Measurements from ENCODE around the gene REC8.
A peak's percentile ranks its signal among the peaks of the same experiment; 100 is the strongest.

Gene REC8

DNA sequence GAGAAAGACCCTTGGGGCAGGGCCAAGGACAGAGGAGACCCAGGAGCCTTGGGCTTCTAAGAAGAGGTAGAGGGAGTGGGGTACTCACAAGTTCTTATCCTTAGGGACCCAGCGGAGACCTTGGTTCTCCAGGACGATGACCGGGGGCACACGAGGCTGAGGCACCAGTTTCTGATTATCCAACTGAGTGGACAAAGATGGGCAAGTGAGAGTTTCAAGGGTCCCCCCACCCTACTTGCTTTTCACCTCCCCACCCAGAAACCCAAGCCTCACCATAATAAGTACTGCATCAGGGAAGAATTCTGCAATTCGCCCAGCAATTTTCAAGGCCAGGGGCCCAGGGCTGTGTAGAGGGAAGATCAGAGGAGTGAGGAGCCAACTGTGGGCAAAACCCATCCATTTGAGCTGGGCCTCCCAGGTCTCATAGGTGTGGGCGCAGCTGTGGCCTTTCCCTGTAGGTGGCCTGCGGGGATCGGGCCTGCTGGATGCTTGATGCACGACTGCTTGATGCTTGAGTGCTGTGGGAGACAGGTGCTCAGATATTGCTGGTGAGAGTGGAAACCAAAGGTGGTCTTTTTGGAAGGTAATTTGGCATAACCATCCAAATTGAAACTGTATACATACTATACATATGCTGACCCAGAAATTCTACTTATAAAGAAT, 32.5 kb upstream of the REC8 start:
- DNase-seq: no peak

DNA sequence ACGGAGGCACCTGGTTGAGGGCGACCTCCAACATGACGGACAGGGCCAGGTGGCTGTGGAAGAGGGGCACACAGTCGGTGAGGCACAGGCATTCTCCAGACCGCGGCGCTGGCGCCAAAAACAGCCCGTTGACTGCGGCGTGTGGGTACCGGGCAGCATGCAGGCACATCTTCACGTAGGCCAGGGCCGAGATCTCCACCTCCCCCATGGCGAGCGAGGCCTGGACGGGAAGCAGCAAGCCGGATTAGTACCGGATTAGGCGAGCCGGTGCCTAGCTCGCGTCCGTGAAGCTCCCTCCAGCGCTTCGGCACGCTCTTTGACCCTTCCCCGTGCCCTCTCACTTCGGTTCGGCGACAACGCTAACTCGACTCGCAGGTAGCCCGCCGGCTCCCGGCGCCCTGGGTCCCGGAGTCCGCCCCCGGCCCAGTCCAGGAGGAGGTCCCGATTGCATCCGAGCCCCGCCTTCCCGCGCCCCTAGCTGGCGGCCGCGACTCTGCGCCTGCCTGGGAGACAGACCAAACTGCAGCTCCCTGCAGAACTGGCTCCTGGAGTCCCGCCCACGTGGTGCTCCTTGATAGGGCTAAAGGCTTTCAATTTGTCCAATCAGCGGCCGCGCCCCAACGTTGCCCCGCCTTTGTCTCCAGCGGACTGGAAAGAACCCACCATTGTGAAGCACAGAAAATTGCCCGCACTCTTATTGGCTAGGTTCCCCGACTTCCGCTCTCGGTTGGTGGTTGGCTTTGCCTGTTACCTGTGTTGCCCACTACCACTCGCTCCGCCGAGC, 30.6 kb upstream of the REC8 start, which contains the start of gene EMC9:
Gene EMC9, minus strand, starts transcription at position 495 of the 784 bp plus-strand sequence. Its CDS starts 287 bp downstream, at position 208.
- peak; percentile 99 for DNase-seq

DNA sequence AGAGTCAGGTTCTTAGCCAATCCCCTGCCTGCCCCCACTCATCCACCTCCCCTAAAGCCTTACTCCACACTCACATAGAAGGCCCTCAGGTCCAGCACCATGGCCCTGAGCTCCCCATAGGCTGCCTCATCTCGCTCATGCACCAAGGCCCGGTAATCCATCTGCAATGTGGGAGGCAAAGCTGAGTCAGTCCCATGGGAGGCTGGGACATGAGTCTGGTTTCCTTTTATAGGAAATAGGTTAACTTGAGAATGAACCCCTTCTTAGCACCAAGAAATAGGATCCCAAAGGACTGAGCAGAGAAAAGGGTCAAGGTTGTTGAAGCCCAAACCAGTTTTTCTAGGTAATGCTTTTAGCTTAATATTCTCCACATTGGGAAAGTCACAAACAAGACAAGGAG, 28.4 kb upstream of the REC8 start:
- no peak for DNase-seq

DNA sequence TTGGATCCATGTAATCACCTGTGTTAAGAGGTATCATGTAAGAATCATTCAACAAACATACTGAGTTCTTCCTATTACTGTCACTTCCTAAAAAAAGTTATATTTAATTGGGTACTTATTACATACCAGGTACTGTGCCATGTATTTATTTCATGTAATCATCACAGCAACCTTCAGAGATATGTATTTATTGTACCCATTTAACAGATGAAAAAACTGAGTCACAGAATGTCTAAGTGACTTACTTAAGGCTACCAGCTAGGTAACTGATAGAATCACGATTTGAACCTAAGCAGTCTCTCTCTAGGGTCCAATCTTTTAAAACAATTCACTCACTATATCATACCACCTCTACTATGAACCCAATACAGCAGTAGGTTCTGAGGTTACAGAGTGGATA, 27.4 kb upstream of the REC8 start:
- no peak for DNase-seq

DNA sequence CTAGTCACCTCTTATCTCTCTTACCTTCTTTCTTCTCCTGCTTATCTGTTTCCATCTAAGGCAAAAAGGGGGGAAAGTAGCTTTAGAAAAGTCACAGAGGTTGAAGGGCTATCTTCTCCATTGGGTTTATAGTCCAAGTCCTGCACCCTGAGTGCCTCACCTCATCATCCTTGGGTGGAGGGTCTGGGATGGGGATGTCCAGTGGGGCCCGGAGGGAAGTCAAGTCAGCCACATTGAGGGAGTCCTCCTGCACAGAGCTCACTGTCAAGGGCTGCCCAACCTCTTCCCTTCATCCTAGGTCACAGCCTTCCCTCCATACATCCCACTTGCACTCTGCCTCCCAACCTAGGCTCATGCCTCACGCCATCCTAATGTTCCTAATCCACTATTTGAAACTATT, 26.7 kb upstream of the REC8 start:
- no peak for DNase-seq

DNA sequence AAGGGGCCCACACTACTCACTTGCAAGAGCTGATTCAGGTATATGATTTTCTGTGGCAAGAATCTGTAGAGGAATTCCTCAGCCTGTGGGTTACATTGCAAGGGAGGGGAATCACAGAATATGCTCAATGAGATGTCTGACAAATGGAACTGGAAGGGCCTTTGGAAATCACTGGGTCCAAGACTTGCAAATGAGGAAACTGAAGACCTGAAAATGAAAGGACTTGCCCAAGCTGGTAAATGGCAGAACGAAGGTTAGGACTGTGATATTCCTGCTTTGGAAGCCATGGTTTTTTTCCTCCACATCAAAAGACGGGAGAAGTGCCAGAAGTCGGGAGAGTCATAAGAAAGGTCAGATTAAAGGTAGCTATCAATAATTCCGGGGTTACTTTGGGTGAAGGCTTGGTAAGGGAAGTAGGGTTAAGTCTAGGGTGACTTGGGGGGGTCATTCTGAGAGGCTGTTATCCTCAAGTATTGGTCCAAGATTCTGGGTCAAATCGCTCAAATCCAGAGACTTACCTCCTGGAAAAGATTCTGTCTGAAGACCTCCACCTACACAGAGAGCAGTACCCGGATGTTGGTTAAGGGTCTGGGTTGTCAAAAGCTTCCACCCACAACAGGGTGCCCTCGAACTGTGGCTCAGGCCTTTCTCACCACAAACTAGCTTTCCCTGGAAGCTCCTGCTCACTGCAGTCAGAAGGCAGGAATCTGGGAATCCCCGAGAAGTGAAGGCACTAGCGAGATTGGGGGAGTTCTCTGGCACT, 26.0 kb upstream of the REC8 start:
- DNase-seq: no peak

DNA sequence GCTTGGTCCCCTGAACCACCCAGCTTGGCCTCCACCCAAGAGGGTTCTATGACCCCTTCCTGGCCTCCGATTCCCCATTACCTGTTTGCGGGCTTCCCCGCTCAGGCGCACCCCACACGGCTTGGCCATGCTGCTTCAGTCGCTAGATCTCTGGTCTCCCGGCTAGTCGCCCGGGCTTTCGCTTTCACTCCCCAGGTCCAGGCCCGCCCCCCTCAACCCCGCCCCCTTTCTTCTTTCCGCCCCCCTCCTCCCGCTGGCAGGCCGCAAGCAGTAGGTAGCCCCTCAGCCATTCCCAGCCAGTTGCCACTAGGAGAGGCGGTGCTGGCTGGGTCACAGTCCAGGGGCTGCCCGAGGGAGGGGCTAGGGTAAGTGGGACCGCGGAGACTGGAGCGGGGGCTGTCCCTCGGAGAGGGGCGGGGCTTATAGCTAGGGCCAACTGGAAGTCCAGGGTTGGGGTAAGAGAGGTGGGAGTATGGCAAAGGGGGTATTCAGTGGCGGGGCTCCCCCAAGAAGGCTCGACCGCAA, 25.4 kb upstream of the REC8 start, which contains the start of gene PSME2:
Gene PSME2, minus strand, starts transcription at position 158 of the 525 bp plus-strand sequence. Its CDS starts 29 bp downstream, at position 129.
- peak; percentile 77 for DNase-seq

DNA sequence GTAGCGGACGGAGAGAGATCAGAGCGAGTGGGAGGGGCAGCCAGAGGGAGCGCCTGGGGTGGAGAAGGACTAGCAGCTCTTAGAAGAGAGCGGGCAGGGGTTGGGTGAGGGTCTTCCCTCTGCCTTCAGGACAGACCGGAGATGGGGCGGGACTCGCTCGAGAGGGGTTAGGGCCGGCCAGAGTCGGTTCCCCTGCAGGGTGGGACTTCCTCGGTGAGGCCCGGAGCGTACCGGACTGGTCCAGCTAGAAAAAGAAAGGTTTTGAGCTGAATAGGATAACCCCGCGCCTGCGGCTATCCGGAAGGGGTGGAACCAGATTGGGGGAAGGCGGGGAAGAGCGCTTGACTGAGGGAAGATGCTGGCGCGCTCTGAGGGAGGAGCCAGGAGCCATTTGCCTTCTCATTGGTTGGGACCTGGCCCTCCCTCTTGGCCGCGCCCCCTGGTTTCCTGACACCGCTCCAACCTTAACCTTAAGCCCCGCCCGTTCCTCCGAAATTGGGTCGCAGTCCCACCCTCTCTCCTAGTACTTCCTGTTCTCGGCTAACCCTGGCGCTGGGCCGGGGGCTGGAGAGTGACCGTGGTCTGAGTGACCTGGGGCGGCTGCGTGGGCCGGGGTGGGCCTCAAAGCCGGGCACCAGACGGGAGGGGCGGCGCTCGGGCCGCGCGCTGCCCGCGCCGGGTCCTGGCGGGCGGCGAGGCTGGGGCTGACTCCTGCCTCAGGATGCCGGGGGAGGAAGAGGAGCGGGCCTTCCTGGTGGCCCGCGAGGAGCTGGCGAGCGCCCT, 24.7 kb upstream of the REC8 start, which contains the start of gene RNF31:
Gene RNF31, plus strand, starts transcription at position 521 of the 783 bp plus-strand sequence. Its CDS starts 201 bp downstream, at position 722.
- DNase-seq: peak; percentile 98

DNA sequence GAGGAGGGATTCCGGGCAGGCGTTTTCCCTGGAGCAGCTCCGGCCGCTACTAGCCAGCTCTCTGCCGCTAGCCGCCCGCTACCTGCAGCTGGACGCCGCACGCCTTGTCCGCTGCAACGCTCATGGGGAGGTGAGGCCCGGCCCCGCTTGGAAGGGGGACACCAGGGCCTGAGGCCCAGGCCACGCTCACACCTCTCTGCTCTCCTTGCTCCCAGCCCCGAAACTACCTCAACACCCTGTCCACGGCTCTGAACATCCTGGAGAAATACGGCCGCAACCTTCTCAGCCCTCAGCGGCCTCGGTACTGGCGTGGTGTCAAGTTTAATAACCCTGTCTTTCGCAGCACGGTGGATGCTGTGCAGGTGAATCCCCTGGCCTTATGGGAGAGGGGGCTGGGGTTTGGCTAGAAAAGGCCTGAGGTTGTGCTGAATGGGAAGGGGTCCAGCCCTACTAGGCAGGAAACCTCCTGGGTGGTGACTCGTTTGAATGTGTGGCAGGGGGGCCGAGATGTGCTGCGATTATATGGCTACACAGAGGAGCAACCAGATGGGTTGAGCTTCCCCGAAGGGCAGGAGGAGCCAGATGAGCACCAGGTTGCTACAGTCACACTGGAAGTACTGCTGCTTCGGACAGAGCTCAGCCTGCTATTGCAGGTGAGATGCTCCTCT, 24.0 kb upstream of the REC8 start:
- DNase-seq: no peak

DNA sequence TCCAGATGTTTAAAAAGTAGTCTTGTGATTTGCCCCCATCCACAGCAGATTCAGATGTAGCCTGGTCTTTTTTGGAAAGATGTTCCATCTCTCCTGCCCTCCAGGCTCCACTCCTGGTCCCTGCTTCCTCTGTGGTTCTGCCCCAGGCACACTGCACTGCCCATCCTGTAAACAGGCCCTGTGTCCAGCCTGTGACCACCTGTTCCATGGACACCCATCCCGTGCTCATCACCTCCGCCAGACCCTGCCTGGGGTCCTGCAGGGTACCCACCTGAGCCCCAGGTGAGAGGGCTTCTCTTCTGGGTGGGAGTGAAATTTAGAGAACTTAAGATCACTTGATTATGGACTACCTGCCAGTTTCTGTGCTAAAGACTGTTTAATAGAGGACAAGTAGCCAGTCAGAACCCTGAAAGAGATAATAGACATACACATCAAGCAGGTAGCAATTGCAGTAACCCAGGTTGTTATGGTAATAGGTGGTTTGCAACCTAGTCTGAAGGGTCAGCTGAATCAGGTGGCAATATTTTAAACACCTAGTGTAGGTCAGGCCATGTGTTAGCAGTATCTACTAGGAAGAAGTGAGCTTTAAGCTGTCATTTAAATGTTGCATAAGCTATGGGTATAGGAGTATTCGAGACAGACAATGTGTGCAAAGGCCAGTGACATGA, 22.4 kb upstream of the REC8 start:
- DNase-seq: no peak

DNA sequence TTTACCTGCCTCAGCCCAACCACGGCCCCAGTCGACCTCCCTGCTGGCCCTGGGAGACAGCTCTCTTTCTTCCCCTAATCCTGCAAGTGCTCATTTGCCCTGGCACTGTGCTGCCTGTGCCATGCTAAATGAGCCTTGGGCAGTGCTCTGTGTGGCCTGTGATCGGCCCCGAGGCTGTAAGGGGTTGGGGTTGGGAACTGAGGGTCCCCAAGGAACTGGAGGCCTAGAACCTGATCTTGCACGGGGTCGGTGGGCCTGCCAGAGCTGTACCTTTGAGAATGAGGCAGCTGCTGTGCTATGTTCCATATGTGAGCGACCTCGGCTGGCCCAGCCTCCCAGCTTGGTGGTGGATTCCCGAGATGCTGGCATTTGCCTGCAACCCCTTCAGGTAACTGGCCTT, 21.8 kb upstream of the REC8 start:
- DNase-seq: no peak

DNA sequence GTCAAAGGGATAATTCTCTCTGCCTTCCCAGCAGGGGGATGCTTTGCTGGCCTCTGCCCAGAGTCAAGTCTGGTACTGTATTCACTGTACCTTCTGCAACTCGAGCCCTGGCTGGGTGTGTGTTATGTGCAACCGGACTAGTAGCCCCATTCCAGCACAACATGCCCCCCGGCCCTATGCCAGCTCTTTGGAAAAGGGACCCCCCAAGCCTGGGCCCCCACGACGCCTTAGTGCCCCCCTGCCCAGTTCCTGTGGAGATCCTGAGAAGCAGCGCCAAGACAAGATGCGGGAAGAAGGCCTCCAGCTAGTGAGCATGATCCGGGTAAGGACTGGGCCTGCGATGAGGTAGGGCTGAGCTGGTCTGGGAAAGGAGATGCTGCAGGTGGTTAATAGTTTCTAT, 21.3 kb upstream of the REC8 start:
- no peak for DNase-seq

DNA sequence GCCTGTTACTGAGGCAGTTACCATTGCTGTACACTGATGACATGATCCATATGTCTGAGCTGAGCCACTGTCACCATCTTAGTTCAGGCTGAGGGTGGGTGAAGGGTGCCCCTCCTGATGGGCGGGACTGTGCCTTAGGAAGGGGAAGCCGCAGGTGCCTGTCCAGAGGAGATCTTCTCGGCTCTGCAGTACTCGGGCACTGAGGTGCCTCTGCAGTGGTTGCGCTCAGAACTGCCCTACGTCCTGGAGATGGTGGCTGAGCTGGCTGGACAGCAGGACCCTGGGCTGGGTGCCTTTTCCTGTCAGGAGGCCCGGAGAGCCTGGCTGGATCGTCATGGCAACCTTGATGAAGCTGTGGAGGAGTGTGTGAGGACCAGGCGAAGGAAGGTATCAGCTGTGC, 20.9 kb upstream of the REC8 start:
- no peak for DNase-seq

DNA sequence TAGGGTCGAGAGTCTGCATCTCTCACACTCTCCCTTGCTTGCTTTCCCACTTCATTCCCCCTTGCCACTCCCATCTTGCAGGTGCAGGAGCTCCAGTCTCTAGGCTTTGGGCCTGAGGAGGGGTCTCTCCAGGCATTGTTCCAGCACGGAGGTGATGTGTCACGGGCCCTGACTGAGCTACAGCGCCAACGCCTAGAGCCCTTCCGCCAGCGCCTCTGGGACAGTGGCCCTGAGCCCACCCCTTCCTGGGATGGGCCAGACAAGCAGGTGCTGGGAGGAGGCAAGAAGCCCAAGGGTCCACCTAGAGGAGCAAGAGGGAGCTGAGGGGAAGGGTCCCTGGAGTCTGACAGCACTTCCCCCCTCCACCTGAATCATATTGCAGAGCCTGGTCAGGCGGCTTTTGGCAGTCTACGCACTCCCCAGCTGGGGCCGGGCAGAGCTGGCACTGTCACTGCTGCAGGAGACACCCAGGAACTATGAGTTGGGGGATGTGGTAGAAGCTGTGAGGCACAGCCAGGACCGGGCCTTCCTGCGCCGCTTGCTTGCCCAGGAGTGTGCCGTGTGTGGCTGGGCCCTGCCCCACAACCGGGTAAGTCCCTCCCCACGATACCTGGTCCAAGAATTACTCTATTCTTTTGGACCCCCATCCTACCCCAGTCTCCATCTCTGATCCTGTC, 20.3 kb upstream of the REC8 start:
- no peak for DNase-seq

DNA sequence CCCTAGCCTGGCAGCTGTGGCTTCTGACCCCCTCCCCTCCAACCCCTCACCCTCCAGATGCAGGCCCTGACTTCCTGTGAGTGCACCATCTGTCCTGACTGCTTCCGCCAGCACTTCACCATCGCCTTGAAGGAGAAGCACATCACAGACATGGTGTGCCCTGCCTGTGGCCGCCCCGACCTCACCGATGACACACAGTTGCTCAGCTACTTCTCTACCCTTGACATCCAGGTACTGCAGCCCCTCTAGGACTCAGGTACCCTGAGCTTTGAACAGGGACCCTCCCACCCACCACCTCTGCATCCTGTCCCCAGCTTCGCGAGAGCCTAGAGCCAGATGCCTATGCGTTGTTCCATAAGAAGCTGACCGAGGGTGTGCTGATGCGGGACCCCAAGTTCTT, 16.8 kb upstream of the REC8 start:
- DNase-seq: no peak

DNA sequence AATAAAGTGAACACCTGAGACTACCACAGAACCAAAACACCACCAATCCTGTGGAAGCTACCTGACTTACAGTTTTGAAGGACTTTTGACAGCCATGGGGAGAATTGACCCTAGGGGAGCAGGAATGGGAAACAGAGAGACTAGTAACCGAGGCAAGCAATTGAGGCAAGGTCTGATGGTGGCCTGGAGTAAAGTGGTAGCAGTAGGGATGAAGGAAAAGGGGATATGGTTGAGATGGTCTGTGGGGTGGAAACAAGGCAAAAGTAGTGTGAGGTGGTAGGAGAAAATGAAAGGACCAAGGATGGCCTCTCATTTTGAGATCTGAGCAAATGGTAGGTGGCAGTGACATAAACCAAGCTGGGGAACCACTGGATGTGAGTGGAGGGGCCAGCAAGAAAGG, 15.0 kb upstream of the REC8 start:
- no peak for DNase-seq

DNA sequence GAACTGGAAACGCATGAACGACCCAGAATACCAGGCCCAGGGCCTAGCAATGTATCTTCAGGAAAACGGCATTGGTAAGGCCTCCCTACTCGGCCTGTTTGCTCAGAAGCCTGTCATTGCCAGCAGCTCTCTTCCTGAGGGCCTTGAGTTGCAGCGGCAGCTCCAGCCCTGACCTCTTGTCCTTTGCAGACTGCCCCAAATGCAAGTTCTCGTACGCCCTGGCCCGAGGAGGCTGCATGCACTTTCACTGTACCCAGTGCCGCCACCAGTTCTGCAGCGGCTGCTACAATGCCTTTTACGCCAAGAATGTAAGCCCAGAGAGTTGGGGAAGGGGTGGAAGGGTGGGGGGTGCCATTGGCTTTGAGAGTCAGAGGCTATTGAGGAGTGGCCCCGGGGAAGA, 14.5 kb upstream of the REC8 start:
- DNase-seq: no peak

DNA sequence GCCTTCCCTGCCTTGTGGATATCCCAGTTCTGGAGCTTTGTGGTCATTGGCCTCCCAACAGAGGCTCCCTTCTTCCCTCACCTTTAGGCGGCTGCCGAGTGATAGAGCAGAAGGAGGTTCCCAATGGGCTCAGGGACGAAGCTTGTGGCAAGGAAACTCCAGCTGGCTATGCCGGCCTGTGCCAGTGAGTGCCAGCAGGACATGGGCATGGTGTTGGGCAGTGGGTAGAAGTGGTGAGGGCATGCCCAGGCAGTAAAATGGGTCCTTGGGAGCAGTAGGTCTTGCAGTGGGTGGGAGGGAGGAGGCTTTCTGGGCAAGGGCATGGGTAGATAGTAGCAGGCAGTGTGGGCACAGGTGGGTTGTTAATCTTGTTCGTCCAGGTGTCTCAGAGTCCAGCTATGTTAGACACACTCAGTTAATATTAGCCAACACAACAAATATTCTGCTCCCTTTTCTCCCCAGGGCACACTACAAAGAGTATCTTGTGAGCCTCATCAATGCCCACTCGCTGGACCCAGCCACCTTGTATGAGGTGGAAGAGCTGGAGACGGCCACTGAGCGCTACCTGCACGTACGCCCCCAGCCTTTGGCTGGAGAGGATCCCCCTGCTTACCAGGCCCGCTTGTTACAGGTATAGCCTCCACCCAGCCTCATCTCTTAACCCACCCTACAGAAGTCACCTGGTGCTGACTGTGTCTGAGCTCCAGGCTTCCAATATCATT, 11.9 kb upstream of the REC8 start:
- DNase-seq: no peak

DNA sequence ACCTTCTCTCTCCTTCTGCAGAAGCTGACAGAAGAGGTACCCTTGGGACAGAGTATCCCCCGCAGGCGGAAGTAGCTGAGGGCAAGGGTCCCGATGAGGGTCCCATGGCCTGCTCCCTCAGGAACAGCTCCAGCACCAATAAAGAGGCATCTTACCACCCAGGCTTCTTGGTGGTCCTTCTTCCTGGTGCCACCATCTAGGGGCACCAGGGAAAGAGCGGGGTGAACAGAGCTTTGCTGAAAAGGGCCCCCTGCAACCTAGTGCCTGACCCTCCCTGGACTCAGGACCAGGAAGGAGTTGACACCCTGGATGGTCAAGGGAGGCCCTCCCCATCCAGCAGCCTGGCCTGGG, 11.4 kb upstream of the REC8 start:
- no peak for DNase-seq

All from stimulated activated CD4-positive, alpha-beta T cell treated with anti-CD3 and anti-CD28 coated beads, Interleukin-4, amount 100 ng/mL, for 1 hour (primary cell).